Measurements from ENCODE around the gene RAB15. TPM values are rescaled to one million over a fixed set of nuclear protein-coding genes. Genes with fewer than 3 reads are reported as not detected.

The RAB15 gene
- total and polyA plus RNA-seq, 2 donors (not counting 3 experiments of a cell fraction or from before 2014, with no cell fraction given): 24.9 to 33.3 TPM

GRCh38 chr14:64931123-64931522 lies 41.0 kb downstream of the RAB15 start:
- Histone ChIP-seq H4K20me1 (replicated peaks; ENCODE audit: control insufficient read depth, extremely low read depth, insufficient read depth, low read length) (no peaks in the 10 kb centered on the region), H3K4me1 (ENCODE audit: control insufficient read depth, extremely low read depth, insufficient read depth, low read length) (no peaks in the 10 kb centered on the region), H3K9ac (replicated peaks; ENCODE audit: extremely low read depth, insufficient read depth, low read length) (no peak overlapping the region), H3K9me3 (replicated peaks; ENCODE audit: control insufficient read depth, insufficient read depth, low read length) (no peaks in the 10 kb centered on the region), H3K9me1 (replicated peaks; ENCODE audit: control insufficient read depth, extremely low read depth, insufficient read depth, low read length) (no peaks in the 10 kb centered on the region), H3K27me3 (ENCODE audit: control insufficient read depth in 2 of 2, insufficient read depth in 2 of 2, low read length in 2 of 2) (no peaks in the 10 kb centered on the region), H3K36me3 (ENCODE audit: control insufficient read depth in 2 of 2, extremely low read depth in 1 of 2, insufficient read depth in 2 of 2, low read length in 2 of 2) (peaks cover 3 to 10% of the 10 kb centered on the region in 2 experiments), H3K27ac (ENCODE audit: insufficient read depth, low read depth, low read length) (no peak overlapping the region), H3K4me3 (replicated peaks in 1 of 3; ENCODE audit: insufficient read depth in 1 of 3, low read depth in 1 of 3, low read length in 3 of 3) (no peak overlapping the region), H3K4me2 (ENCODE audit: insufficient read depth, low read length) (no peak overlapping the region), H2AFZ (ENCODE audit: low read depth, low read length) (no peak overlapping the region), H3K79me2 (ENCODE audit: control insufficient read depth, insufficient read depth, low read length) (no peaks in the 10 kb centered on the region)
- intact Hi-C loops (cut with micrococcal nuclease): no loop called here
- dilution Hi-C loops (cut with MboI; ENCODE audit: extremely low pct_ligation_motif_present, low sequenced_read_pairs): no loop called here
- ChIA-PET POLR2A (no interaction called here), CTCF (no interaction called here)
- FAIRE-seq (no peak), DNase-seq (ENCODE audit: low read depth, low spot score) (no peak)
- TF ChIP-seq MAX (IDR thresholded peaks at IDR 0.05; ENCODE audit: insufficient read depth, insufficient read length) (no peak), CTCF (IDR thresholded peaks at IDR 0.05; ENCODE audit: extremely low read depth in 1 of 2, insufficient read depth in 1 of 2, low read depth in 1 of 2, low read length in 2 of 2) (no peak), POLR2AphosphoS5 (IDR thresholded peaks at IDR 0.05; ENCODE audit: insufficient read depth, low read depth, low read length) (no peak), FOS (IDR thresholded peaks at IDR 0.05; ENCODE audit: borderline replicate concordance, insufficient read depth, low read length) (no peak), EZH2 (IDR thresholded peaks at IDR 0.05; ENCODE audit: borderline replicate concordance, low read depth, low read length, severe bottlenecking) (no peak), POLR2A (IDR thresholded peaks at IDR 0.05; ENCODE audit: low read depth, low read length) (no peak), GATA2 (IDR thresholded peaks at IDR 0.05; ENCODE audit: insufficient read depth, insufficient read length, low read depth, low read length) (no peak), MYC (IDR thresholded peaks at IDR 0.05; ENCODE audit: low read depth, low read length) (no peak), JUN (IDR thresholded peaks at IDR 0.05; ENCODE audit: borderline replicate concordance, insufficient read depth, insufficient read length, low read depth) (no peak)
- no TSS peak for BruUV-seq (replicated peaks)

Data from endothelial cell of umbilical vein (primary cell).